ENCODE results near the gene ATXN2.

DNA sequence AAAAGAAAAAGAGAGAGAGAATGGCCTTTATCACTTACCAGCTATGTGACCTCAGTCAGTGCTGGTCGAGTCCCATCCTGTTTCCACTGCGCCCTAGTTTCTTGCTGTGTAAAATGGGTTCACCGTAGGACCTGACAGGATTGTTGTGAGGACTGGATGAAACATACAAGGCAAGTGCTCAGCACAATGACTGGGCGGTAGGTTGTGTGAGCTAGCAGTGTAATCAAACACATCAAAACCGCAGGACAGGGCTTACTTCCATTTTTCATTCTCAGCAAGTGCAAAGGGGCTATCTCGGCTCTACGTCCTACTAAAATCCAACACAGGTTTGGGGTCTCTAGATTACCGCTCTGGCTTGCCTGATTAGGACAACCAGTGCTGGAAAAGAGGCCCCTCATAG is 36.4 kb upstream of the ATXN2 start:
- no peak for TF ChIP-seq TAF1 (IDR thresholded peaks at IDR 0.05; ENCODE audit: low read depth, low read length)
- no peak for TF ChIP-seq POLR2AphosphoS5 (IDR thresholded peaks at IDR 0.05; ENCODE audit: low read depth, low read length)
- no peak for TF ChIP-seq POLR2A (IDR thresholded peaks at IDR 0.05; ENCODE audit: low read depth, low read length)
- no peak for TF ChIP-seq PAX5 (IDR thresholded peaks at IDR 0.05; ENCODE audit: insufficient read depth, low read length, severe bottlenecking)
- no peak for TF ChIP-seq SPI1 (IDR thresholded peaks at IDR 0.05; ENCODE audit: low read depth, low read length)
